Measurements from ENCODE around the gene NHS.

NHS gene

DNA sequence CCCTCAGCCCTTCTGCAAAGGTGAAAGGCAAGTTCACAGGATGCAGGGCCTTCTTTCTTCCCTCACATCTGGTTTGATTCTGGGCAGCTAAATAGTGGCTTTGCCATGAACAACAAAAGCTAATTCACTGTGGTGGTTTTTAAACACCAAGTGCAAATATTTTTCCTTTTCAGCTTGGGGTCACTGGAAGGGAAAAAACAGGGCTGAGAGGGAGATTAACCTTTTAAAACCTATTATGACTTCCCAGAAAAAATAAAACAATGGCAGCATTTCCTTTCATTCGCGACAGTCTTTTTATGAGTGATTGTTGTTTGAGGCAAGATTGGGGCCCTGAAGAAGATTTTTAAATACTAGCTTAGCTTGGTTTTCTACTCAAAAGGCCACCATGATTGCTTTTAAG is 258.5 kb downstream of the NHS start:
- DNase-seq = no peak

DNA sequence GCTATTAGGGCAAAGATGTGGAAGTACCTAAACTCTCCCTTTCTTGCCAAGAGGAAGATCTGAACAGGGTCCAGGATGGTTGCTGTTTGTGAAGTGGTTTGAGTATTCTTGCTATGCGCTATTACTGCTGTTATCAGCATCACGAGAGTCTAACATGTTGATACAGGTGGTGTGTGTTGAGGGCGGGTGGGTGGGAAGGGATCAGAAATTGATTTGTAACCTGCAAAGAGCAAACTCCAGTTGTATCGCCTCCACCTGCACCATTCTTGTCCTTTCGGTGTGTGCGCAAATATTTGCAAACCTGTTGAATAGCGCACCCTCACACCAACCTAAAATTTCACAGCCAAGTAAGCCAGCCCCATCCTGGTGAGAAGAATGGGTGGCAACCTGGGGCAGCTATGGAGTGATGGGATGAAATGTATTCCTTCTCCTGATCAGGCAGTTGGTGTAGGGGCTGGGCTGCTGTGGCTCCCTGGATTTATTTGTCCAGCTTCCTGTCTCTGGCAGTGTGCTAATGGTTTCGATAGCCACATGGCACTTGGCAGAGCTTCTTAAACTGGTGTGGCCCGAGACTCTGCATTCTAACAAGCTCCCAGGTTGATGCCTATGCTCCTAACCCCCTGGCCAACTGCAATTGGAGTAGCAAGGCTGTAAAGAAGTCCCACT is 259.7 kb downstream of the NHS start:
- DNase-seq = no peak

DNA sequence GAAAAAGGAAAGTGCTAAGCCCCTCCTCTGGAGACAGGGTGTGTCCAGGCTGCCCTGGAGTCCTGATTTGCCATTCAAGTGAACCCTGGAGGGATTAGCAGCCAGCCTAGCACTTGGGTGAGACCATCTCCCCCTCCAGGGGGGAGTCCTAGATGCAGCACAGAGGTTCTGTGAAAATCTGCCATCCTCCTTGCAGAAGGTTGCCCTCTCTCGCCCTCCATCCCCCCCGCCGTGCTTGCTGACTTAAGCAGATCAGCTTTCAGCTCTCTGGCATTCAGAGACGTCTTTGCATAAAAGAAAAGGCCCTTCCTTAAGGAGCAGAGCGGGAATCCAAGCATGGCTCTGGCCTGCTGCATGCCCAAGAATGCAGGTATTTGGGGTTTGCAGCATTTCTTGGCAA is 260.2 kb downstream of the NHS start:
- no peak for DNase-seq

DNA sequence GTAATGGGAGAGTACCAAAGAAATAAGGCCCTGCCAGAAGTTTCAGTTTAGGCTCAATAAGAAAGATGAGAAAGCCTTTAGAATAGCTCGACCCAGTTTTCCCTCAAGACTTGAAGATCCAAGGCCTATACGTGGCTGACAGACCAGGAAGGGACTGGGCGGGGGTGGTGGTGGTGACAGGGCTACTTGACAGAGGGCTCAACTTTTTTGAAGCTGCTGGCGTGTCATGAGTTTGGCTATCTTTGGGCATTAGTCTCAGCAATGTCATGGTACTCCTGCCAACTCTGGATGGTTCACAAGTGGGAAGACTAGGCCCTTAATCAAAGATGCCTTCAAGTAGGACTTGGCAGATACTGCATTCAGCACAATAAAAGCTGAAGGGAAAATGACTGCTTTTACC is 262.2 kb downstream of the NHS start:
- DNase-seq = no peak

DNA sequence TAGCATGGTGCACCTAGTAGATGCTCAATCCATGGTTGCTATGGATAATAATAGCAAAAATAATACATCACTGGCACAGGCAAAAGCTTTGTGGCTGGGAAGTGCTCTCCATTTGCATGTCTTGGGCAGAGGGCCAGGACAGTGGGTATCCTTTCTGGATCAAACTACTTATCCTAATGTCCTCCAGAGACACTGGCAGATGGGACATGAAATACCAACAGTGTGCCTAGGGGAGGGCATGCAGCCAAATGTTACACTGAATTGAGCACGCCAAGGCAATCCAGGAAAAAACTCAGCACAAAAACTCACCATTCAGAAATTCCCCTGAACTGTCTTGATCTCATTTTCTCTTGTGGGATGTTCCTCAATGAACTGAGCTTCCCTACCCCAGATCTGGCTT is 263.7 kb downstream of the NHS start:
- DNase-seq = no peak

DNA sequence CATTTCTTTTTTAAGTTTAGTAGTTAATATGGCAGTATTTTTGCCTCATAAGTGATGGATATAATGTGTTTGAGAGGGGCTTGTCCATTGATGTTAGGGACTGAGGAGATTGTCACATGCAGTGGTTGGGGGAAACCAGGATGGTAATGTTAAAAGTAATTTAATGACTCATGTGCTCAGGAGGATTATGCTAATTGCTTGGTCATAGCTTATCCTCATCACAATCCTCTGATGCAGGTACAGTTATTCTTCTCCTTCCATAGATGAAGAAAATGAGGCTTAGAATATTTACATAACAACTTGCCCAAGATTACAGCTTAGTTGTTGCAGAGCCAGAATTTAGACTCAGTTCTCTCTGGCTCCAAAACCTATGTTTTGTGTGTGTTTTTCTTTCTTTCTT is 267.9 kb downstream of the NHS start:
- DNase-seq = no peak

DNA sequence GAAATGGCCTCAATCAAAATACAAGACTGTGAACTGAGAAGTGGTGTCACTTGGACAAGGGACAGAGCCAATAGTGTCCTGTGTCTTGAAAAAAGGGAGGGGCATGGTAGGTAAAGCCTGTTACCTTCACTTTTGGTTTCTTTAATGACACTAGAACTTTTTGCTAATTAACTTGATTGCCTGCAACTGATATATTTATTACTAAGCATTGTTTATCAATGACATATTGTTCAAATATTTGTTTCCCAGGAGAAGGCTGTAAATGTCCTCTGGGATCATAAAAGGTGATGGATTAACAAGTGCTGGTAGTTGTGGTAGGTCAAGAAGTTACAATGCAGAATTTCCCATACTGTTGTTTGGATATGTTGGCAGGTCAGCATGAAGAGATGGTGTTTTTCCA is 268.5 kb downstream of the NHS start:
- no peak for DNase-seq

DNA sequence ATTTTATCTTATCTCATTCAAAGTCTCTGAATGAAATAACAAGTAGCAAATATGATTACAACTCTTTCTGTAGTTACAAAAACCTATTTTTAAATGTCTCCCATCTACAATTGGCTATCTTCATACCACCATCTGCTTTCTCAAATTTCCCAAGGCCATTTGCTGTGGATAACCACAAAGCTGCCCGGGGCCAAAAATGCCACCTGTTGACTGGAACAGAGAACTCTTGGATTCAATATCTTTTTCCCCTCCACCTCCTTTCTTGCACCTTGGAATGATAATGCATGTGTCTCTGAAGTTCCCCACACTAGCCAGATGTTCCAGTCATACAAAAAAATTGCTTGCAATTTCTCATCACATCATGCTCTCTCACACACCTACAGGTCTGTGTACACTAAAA is 269.0 kb downstream of the NHS start:
- DNase-seq = no peak

DNA sequence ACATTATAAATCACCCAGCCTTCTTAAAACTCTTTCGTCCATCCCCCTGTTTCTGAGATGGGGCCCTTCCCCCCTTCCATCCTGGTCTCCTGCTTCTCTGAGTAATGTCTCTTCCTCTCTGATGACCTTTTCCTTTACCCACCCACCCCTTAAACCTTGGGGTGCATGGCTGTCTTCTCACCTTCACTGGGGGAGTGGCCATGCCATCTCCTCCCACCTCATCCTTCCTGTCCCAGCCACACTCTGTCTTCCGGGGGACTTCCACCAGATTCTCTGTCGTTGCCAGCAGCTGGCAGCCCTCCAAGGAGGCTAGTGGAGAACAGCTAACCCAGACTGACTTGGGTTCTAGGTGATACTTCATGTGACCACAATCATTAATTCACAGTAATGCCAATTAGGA is 279.1 kb downstream of the NHS start:
- DNase-seq = no peak

DNA sequence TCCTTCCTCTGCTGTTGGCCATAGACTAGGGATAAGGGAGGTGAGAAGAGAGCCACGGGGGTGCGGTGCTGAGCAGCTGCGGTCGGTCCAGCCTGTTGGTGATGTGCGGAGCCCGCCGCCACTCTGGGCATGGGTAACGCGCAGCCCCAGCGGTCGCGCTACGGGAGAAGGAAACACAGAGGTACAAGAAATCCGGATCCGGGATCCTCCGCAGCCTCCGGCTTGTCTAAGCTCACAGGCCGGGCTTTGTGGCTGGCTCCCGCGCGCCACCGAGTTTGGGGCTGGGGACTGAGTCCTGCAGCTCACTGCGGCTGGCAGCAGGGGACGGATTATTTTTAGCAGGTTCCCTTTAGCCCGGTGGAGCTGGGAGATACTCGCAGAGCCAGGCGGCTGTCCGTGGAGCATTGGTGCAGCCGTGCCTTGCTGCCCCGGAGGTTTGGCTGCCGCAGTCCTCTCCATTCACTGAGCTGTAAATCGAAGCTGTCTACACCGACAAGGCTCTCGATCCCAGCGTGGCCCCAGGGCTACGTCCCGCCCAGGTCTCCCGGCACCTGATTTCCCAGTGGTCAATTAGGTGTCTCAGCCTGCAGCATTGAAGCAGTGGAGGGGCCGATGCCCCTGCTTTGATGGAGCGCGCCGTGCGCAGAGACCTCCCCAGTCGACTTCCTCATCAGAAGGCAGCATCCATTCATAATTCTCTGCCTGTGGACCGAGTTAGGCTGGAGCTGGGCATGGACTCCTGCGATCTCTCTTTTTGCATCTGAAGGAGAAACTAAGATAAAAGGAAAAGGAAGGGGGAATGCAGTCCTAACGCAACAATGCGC is 280.4 kb downstream of the NHS start:
- DNase-seq = no peak

DNA sequence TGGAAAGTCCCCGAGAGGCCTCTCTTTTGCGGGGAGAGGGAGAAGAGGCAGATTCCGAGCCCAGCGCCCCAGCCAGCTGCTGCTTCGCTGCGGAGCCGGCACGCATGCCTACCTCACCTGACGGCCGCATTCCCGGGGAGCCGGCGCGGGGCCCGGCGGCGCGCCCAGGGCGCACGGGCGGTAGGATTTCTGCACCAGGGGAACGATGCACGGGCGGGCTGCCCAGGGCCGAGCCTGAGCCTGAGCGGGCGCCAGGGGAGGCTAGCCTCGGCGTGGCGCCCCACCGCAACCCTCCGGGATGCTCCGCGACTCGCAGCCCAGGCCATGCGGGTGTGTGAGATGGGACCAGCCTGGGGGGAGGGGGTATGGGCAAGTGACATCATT is 281.0 kb downstream of the NHS start:
- no peak for DNase-seq

DNA sequence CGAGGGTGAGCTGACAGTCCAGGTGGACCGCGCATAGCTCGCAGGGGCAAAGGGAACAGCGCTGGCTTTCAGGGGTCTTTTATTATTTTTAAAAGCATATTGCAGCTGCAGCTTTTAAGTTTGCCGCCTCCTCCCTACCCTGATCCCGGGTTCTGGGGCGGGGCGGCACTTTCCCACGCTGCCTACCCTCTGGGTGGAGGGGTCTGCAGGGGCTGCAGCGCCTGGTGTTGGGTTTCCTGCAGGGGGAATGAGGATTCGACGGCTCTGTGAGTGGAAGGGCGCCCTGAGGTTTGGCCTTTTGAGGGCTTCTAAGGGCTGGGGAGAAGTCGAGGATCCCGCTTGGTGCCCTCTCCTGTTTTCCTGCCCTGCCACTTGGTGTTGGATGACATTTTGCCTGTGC is 281.6 kb downstream of the NHS start:
- no peak for DNase-seq

DNA sequence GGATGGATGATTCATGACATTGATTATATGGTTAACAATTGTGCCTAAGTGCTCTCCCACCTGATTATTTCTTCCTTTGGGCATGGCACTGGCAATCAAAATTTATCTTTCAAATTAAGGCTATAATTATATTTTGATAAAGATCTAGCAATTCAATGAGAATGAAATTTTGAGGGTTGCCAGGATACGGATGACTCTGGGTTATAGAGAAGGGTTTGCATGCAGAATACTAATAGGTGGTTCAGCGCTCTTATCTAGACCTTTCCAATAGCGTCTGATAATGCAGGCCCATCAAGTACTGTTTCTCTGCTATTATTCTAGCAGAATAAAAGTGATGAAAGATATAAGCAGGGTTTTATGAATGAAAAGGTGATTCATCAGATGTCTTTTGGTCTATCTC is 287.4 kb downstream of the NHS start:
- DNase-seq = no peak

DNA sequence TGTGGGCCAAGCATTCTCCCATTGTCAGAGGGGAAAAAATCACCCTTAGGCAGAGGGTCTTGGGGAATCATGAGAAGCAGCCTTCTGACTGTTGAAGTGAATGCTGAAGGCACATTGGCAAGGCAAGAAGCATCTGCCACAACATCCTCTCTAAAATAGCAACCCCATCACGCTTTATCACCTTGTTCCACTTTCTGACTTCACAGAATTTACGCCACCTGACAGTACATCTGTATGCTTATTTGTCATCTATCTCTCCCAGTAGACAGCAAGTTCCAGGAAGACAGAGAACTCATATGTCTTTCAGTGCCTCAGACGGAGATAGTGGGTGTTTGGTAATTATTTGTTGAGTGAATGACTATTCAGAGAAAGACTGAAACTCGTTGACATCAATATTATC is 293.9 kb downstream of the NHS start:
- DNase-seq = no peak

DNA sequence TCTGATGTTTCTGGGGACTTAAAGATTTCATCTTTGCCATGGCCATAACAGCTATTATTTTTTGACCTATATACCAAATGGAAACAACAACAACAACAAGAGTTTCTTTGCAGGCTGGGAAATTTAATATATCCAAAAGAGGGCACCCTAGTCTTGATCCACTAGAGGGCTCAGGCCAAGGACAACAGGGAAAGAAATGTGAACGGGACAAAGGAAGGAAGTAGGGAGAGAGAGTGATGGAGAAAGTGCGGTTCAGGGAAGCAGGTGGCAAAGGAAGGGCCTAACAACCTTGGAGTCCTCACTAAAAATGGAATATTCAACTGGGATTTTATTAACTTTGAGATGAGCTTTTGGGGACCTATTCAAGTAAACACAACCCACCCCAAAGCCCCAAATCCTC is 294.5 kb downstream of the NHS start:
- no peak for DNase-seq

DNA sequence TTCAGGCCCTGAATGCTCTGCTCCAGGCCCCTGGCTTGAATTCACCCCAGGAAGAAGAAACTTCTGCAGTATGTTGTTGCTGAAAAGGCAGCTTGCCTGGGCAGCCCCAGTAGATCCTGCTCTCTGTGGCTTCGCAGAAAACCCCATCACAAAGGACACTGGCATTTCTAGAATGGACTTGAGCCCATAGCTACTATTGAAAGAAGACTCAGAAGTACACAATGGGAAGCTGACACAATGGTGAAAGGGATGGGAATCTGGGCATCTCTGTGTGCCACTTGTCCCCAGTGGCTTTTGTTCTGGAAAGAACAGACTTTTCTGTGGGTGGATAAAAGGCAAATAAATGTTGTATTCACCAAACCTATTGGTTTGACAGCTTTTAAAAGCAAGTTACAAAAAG is 294.9 kb downstream of the NHS start:
- DNase-seq = no peak

DNA sequence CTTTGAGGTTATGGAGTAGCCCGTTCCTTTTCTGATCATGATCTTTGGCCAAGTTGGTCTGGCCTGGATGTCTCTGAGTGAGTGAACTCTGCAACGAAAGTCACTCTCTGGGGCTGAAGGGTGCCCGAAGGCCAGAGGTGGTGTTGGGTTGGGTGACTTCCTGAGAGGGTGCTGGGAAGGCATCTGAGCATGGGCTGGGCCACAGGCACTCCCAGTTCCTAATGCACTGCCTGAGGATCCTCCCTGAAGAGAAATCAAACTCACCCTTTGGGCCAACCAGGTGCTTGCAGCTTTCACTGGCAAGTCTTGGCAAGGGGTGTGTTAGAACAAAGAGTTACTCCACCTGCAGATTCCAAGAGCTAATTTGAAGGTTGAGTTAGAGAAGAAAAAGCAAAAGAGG is 295.9 kb downstream of the NHS start:
- DNase-seq = no peak

DNA sequence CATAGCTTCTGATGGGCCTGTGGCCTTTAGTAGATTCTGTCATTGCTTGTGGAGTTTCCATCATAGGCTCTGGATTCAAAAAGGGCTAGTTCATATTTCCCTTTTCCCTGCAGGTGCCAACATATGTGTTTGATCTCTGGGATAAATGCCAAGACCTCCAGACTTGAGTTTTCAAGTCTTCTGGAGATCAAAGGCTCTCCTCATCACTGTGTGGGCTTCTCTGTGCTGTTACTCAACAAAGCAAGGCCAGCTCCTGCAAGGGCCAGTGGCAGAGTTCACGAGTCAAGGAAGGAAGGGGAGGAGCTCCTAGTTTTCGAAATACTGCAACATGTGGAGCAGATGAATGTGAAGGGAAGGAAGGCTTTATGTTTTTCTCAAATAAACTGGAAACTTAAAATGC is 299.6 kb downstream of the NHS start:
- DNase-seq = peak; percentile 31 to 58

DNA sequence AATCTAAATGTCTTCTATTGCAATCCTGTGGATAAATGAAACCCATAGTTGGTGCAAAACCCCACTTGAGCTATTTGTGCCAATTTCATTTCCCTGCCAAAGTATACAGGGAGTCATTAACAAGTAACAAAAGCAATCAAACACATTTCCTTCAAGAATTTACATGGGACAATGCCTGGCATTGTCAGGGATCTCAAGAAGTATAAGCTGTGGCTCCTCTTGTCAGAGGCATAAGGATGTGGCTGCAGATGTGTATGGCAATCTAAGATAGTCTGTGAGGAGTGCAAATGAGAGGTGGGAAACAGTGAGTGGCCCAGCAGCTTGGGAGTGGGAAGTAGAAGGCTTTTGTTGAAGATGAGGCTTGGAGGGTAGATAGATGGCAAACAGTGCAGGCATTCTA is 304.3 kb downstream of the NHS start:
- DNase-seq = no peak

DNA sequence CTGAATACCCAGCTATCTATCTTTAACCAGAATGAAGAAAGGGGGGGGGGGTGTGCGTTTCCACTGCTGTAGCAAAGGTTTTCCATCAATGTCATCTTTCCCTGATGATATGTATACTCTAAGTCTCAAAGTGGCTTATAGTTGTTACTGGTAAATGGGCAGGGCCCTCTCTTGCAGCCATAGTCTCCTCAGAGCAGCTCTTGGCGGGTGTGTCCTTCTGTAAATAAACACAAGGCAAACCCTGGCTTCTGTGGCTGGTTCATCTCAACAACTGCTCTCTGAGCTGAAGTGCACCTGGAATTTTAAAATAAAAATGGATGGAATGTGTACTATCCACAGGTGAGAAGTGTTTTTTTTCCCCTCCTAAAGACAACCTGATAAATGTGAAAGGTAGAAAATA is 304.8 kb downstream of the NHS start:
- DNase-seq = no peak

DNA sequence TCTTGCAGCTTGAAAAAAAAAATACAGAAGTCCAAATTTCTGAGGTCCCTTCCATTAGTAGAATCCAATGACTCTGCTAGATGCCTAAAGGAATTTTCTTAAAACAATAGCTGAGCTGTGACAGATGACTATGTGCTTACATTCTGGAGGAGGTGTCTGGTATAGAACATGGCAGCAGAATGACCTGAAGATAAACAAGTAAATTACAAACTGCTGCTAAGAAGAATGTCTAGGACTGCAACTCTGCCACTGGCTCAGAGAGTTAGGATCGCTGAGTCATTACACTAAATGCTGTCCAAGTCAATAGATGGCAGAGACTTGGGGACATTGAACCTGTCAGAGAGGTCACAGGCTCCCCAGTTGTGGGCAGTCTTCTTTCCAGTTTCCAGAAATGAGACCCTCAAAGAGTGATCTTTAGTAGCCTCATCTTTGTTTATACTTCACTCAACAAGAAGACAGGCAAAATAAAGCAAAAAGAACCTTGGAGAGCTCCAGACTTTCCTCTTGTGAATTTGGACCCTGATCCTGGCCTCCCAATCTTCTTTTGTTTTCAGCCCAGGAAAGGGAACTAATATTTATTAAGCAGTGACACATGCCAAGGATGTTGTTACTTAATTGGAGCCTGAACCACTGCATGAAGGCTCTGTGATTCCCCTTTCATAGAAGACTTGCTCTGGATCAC is 305.9 kb downstream of the NHS start:
- peak; percentile 9 to 21 for DNase-seq

DNA sequence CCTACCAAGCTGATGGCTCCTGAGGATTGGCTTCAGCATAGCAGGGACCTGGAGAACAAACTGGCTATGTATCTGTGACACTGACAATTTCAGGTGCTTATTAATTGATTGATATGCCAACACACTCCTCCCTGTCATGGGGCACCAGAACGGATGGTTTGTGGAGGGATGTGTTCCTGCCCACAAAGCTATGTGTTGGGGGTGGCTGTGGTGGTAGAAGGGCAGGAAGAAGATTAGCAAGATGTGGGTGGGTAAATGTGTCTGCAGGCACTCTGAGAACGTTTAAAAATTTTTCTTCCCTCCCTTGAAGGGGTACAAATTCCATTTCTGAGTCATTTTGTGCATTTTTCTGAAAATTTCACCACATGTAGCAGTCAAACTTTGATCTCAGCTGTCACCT is 307.3 kb downstream of the NHS start:
- no peak for DNase-seq

DNA sequence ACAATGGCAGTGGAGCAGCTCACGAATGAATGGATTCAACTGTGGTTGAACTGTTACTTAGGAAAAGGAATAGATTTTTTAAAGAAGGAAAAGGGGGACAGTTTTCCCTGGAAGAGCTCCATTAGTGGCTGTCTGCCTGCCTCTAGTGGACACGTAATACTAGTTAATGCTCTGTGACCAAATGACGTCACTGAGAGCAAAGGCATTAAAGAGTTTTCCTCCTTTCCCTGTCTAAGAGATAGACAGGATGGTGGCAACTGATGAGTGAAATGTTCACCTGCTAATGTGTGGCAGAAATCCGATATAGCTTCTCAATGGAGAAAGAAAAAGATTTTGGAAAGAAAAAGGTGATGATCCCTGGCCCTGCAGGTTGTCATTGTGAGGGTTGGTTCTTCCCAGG is 310.0 kb downstream of the NHS start:
- no peak for DNase-seq

DNA sequence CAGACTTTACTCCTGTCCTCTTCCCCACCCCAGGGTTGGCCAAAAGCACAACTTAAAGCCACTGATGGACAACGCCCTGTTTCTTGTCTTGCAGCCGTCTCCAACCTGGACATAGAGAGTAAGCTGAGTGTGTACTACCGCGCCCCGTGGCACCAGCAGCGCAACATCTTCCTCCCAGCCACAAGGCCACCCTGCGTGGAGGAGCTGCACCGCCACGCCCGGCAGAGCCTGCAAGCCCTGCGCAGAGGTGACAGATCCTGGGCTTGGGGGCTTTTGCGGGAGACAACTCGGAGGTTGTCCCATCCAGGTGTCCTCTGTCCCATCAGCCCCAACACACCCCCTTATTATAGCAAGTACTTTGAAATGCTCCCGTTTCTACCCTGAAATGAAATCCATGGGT is 312.6 kb downstream of the NHS start:
- DNase-seq = no peak
